HepG2 (cell line): ENCODE measurements around the gene SNHG17. TPM values are rescaled to one million over a fixed set of nuclear protein-coding genes. Genes with fewer than 3 reads are reported as not detected.

Experiments used
- ARID5B ChIP-seq: IDR thresholded peaks from 2 replicates; pipeline ENCODE4 v1.4.0; 2020; ENCODE audit warnings: mild to moderate bottlenecking, missing genetic modification reagents
- ERF ChIP-seq: IDR thresholded peaks from 2 replicates; pipeline ENCODE4 v1.6.1; 2018; ENCODE audit warnings: missing biosample characterization, missing genetic modification reagents
- SKI ChIP-seq: fragments of 450-650 bp; IDR thresholded peaks from one replicate; pipeline ENCODE4 v1.6.1; 2018; ENCODE audit warnings: mild to moderate bottlenecking; ENCODE audit not compliant: partially characterized antibody
- SMAD3 ChIP-seq: sonication (generic); formaldehyde crosslinking; IDR thresholded peaks from 2 replicates; pipeline ENCODE4 v1.4.0; 2020; ENCODE audit warnings: missing genetic modification reagents
- ZNF142 ChIP-seq: sonication (generic); formaldehyde crosslinking; IDR thresholded peaks from 2 replicates; pipeline ENCODE4 v1.4.0; 2020; ENCODE audit warnings: missing genetic modification reagents
- ZNF263 ChIP-seq: sonication (generic); formaldehyde crosslinking; IDR thresholded peaks from 2 replicates; pipeline ENCODE4 v1.4.0; 2020; ENCODE audit warnings: missing genetic modification reagents
- polyA plus RNA-seq, 8 experiments: library from polyadenylated mRNA; depleted of rRNA in 3 of 8; stranded (reverse) in 7 of 8; unstranded in 1 of 8; fragments of >200 nt; fragmentation: Illumina TruSeq in 4 of 8; extraction: Trizol in 4 of 8; gene quantifications; 2 replicates each; pipeline versions ENCODE4 v1.2.1 to v1.2.3, GENCODE V29; 2011 to 2016; ENCODE audit warnings: low read depth in 4 of 8, missing spikeins in 1 of 8, mixed read lengths in 1 of 8; ENCODE audit not compliant: insufficient read depth in 1 of 8
- total RNA-seq, 5 experiments: library from RNA; depleted of rRNA; stranded (reverse); fragments of >200 nt; fragmentation: Illumina TruSeq; extraction: Trizol; gene quantifications; 2 replicates each; pipeline ENCODE4 v1.2.3, GENCODE V29; 2016; ENCODE audit warnings: low read depth in 1 of 5

The SNHG17 gene
- total and polyA plus RNA-seq, 2 of the 13 experiments (the other 11 are each of a cell fraction or from before 2014, with no cell fraction given), result 26.2 to 41.2 TPM

- TF ChIP-seq ARID5B (CRISPR knock-in tag), result no peak
- TF ChIP-seq SMAD3 (CRISPR knock-in tag), result no peak
- no peak for TF ChIP-seq ZNF142 (CRISPR knock-in tag)
- no peak for TF ChIP-seq SKI
- no peak for TF ChIP-seq ERF (CRISPR knock-in tag)
- TF ChIP-seq ZNF263, result peak; percentile 87
- TF ChIP-seq, all 625 proteins: peak for 6
These were observed 36.1 kb upstream of the SNHG17 start (continued) for GRCh38 chr20:38471245-38471644.
